H9 (cell line): Measurements from ENCODE around the gene MB. TPM values are rescaled to one million over a fixed set of nuclear protein-coding genes. Genes with fewer than 3 reads are reported as not detected.

Experiments used
- DNase-seq: peaks from one replicate; pipeline ENCODE4 v3.0.0-alpha.2; 2017
- H2AFZ ChIP-seq: one replicate; pipeline ENCODE4 v1.6.1; 2013; ENCODE audit warnings: mild to moderate bottlenecking, low read length, control low read depth, moderate library complexity
- H2AK5ac ChIP-seq: 2 replicates; pipeline ENCODE4 v1.6.1; 2013; ENCODE audit warnings: low read length, control low read depth, mixed read lengths; ENCODE audit not compliant: insufficient read length
- H2BK120ac ChIP-seq: one replicate; pipeline ENCODE4 v1.6.1; 2013; ENCODE audit warnings: low read depth, mild to moderate bottlenecking, low read length, control low read depth, inconsistent platforms; ENCODE audit not compliant: poor library complexity, severe bottlenecking
- H2BK12ac ChIP-seq: 2 replicates; pipeline ENCODE4 v1.6.1; 2013; ENCODE audit warnings: low read length, control low read depth, mixed read lengths, low read depth; ENCODE audit not compliant: insufficient read length
- H2BK15ac ChIP-seq: 2 replicates; pipeline ENCODE4 v1.6.1; 2013; ENCODE audit warnings: low read depth, low read length, control low read depth
- H2BK20ac ChIP-seq: one replicate; pipeline ENCODE4 v1.6.1; 2013; ENCODE audit warnings: low read depth, mild to moderate bottlenecking, low read length, control low read depth, inconsistent platforms; ENCODE audit not compliant: poor library complexity, severe bottlenecking
- H2BK5ac ChIP-seq: 2 replicates; pipeline ENCODE4 v1.6.1; 2013; ENCODE audit warnings: low read length, control low read depth, mixed read lengths; ENCODE audit not compliant: insufficient read length
- H3K14ac ChIP-seq: 2 replicates; pipeline ENCODE4 v1.6.1; 2013; ENCODE audit warnings: low read length, control low read depth; ENCODE audit not compliant: insufficient read depth
- H3K18ac ChIP-seq: 2 replicates; pipeline ENCODE4 v1.6.1; 2013; ENCODE audit warnings: low read depth, mild to moderate bottlenecking, mixed read lengths, low read length, control low read depth; ENCODE audit not compliant: insufficient read length
- H3K23ac ChIP-seq: 2 replicates; pipeline ENCODE4 v1.6.1; 2013; ENCODE audit warnings: low read length, control low read depth, mixed read lengths, low read depth; ENCODE audit not compliant: insufficient read length
- H3K23me2 ChIP-seq: 2 replicates; pipeline ENCODE4 v1.6.1; 2013; ENCODE audit warnings: low read depth, mild to moderate bottlenecking, mixed read lengths, low read length, control low read depth; ENCODE audit not compliant: insufficient read length, poor library complexity, severe bottlenecking
- H3K27ac ChIP-seq: 2 replicates; pipeline ENCODE4 v1.5.1; 2013; ENCODE audit warnings: low read length, control low read depth, mixed read lengths, low read depth; ENCODE audit not compliant: insufficient read length
- H3K27me3 ChIP-seq: 2 replicates; pipeline ENCODE4 v1.6.1; 2013; ENCODE audit warnings: low read length, control low read depth, inconsistent platforms; ENCODE audit not compliant: insufficient read depth
- H3K4ac ChIP-seq: 2 replicates; pipeline ENCODE4 v1.6.1; 2013; ENCODE audit warnings: low read depth, mild to moderate bottlenecking, control low read depth, inconsistent platforms, low read length, moderate library complexity
- H3K4me1 ChIP-seq: 2 replicates; pipeline ENCODE4 v1.6.1; 2013; ENCODE audit warnings: low read length, control low read depth, inconsistent platforms; ENCODE audit not compliant: insufficient read depth
- H3K4me2 ChIP-seq: 2 replicates; pipeline ENCODE4 v1.6.1; 2013; ENCODE audit warnings: low read length, control low read depth, mixed read lengths; ENCODE audit not compliant: insufficient read length, insufficient read depth
- H3K56ac ChIP-seq: 2 replicates; pipeline ENCODE4 v1.6.1; 2013; ENCODE audit warnings: low read depth, mild to moderate bottlenecking, mixed read lengths, low read length, control low read depth; ENCODE audit not compliant: insufficient read length
- H3K79me1 ChIP-seq: 2 replicates; pipeline ENCODE4 v1.6.1; 2013; ENCODE audit warnings: low read depth, mild to moderate bottlenecking, moderate library complexity, low read length, control low read depth, inconsistent platforms; ENCODE audit not compliant: insufficient read depth, poor library complexity, severe bottlenecking
- H3K79me2 ChIP-seq: 2 replicates; pipeline ENCODE4 v1.6.1; 2013; ENCODE audit warnings: low read length, control low read depth, inconsistent platforms; ENCODE audit not compliant: insufficient read depth
- H3K9ac ChIP-seq: 2 replicates; pipeline ENCODE4 v1.6.1; 2013; ENCODE audit warnings: low read length, control low read depth, mixed read lengths; ENCODE audit not compliant: insufficient read length; ENCODE audit errors: extremely low read depth
- H3K9me3 ChIP-seq: one replicate; pipeline ENCODE4 v1.6.1; 2013; ENCODE audit warnings: low read depth, low read length, inconsistent platforms; ENCODE audit not compliant: control insufficient read depth
- H3T11ph ChIP-seq: one replicate; pipeline ENCODE4 v1.6.1; 2013; ENCODE audit warnings: mild to moderate bottlenecking, low read length, control low read depth, inconsistent platforms
- H4K20me1 ChIP-seq: one replicate; pipeline ENCODE4 v1.6.1; 2013; ENCODE audit not compliant: control insufficient read depth, insufficient read length, insufficient read depth
- H4K5ac ChIP-seq: 2 replicates; pipeline ENCODE4 v1.6.1; 2013; ENCODE audit warnings: low read depth, mild to moderate bottlenecking, mixed read lengths, low read length, control low read depth; ENCODE audit not compliant: insufficient read length
- H4K8ac ChIP-seq: replicated peaks from 2 replicates; pipeline ENCODE4 v1.6.1; 2013; ENCODE audit warnings: low read length, control low read depth, mixed read lengths, low read depth; ENCODE audit not compliant: insufficient read length
- H4K91ac ChIP-seq: 2 replicates; pipeline ENCODE4 v1.6.1; 2013; ENCODE audit warnings: low read depth, mild to moderate bottlenecking, moderate library complexity, mixed read lengths, low read length, control low read depth; ENCODE audit not compliant: insufficient read length
- H3K27ac Mint-ChIP-seq, 3 experiments: 2 replicates in 2 of 3; 3 replicates in 1 of 3; pipeline ENCODE4 v1.8.0; 2020 to 2021; ENCODE audit warnings: mixed read lengths in 3 of 3, mild to moderate bottlenecking in 1 of 3, moderate library complexity in 1 of 3
- H3K27me3 Mint-ChIP-seq: 2 replicates; pipeline ENCODE4 v1.8.0; 2021; ENCODE audit warnings: low read depth, mild to moderate bottlenecking, moderate library complexity, mixed read lengths
- H3K36me3 Mint-ChIP-seq, 3 experiments: 2 replicates in 2 of 3; 3 replicates in 1 of 3; pipeline ENCODE4 v1.8.0; 2020 to 2021; ENCODE audit warnings: low read depth in 3 of 3, mixed read lengths in 3 of 3; ENCODE audit not compliant: insufficient read depth in 1 of 3
- H3K4me1 Mint-ChIP-seq, 2 experiments: 2 replicates each; pipeline ENCODE4 v1.8.0; 2020; ENCODE audit warnings: mixed read lengths in 2 of 2
- H3K4me3 Mint-ChIP-seq, 2 experiments: 2 replicates in 1 of 2; 3 replicates in 1 of 2; pipeline ENCODE4 v1.8.0; 2020 to 2021; ENCODE audit warnings: mild to moderate bottlenecking in 2 of 2, mixed read lengths in 2 of 2, moderate library complexity in 1 of 2
- H3K9me3 Mint-ChIP-seq, 2 experiments: 2 replicates in 1 of 2; 3 replicates in 1 of 2; pipeline ENCODE4 v1.8.0; 2020; ENCODE audit warnings: mild to moderate bottlenecking in 2 of 2, mixed read lengths in 2 of 2, moderate library complexity in 1 of 2
- WGBS: extraction: QIAGEN DNeasy Blood & Tissue Kit; methylation state at CpG from one replicate; pipeline ENCODE4 v1.1.7; 2013; ENCODE audit warnings: missing lambda C conversion rate, low lambda C conversion rate, mixed read lengths; ENCODE audit not compliant: insufficient read length; ENCODE audit errors: extremely low coverage; 5-methylcytosine and 5-hydroxymethylcytosine counted together
- total RNA-seq: library from RNA; stranded (reverse); gene quantifications from 2 replicates; pipeline ENCODE4 v1.2.1, GENCODE V29; 2021
- TF ChIP-seq, protein P1 (sequence below): fragments of 200-600 bp; sonication (generic); conservative IDR thresholded peaks from 3 replicates; pipeline ENCODE4 v1.8.0; 2021; ENCODE audit warnings: antibody characterized with exemption, mild to moderate bottlenecking

The MB gene
- total RNA-seq, 1 experiment from 2014 or later, result 0.55 TPM

DNA sequence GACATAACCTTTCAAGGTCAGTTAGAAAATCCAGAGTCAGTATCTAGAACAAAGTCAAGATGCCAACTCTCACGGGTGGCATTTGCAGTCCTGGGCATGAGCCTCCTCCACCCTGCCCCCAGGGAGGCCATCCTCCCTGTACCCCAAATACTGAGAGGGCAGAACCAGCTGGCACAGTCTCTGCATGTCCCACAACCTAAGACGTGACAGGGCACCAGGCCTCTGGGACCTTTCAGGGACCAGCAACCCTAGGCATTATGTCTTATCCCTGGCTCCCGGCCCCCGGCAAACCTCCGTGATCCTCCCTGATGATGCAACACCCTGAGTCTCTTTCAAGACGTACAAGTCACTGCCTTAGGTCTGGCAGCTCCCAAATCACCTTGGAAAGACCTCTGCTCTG lies 2.0 kb downstream of the MB start:
- Mint-ChIP-seq H3K27me3 (peaks cover 9% of the 10 kb centered on the region), H3K27ac (peak overlapping the region in 1 of 3 experiments; percentile 20; a peak in 1 of 7 replicates), H3K4me1 (peaks cover 0 to 5% of the 10 kb centered on the region in 2 experiments; a peak in 1 of 4 replicates), H3K36me3 (no peaks in the 10 kb centered on the region), H3K4me3 (no peak overlapping the region), H3K9me3 (no peaks in the 10 kb centered on the region)
- no peak overlapping the region for H2BK5ac ChIP-seq
- H4K5ac ChIP-seq, result no peak overlapping the region
- H3K4me2 ChIP-seq, result no peak overlapping the region
- H2AFZ ChIP-seq, result no peak overlapping the region
- no peak overlapping the region for H3K18ac ChIP-seq
- H3K56ac ChIP-seq, result no peak overlapping the region
- H3K4ac ChIP-seq, result no peak overlapping the region
- no peak overlapping the region for H2AK5ac ChIP-seq
- no peak overlapping the region for H4K8ac ChIP-seq
- no peaks in the 10 kb centered on the region for H4K20me1 ChIP-seq
- H3K23me2 ChIP-seq, result no peaks in the 10 kb centered on the region
- H3K23ac ChIP-seq, result no peak overlapping the region
- DNase-seq, result no peak
- H2BK120ac ChIP-seq, result no peak overlapping the region
- no peak overlapping the region for H3K27ac ChIP-seq
- H2BK20ac ChIP-seq, result no peak overlapping the region
- H3K9ac ChIP-seq, result no peak overlapping the region
- no peaks in the 10 kb centered on the region for H3K79me2 ChIP-seq
- H4K91ac ChIP-seq, result no peak overlapping the region
- no peak overlapping the region for H2BK12ac ChIP-seq
- H2BK15ac ChIP-seq, result no peak overlapping the region
- no peaks in the 10 kb centered on the region for H3K27me3 ChIP-seq
- no peaks in the 10 kb centered on the region for H3K4me1 ChIP-seq
- H3K9me3 ChIP-seq, result no peaks in the 10 kb centered on the region
- H3K14ac ChIP-seq, result peak overlapping the region; percentile 17; the same call in 1 of the 2 replicates
- TF ChIP-seq, protein P1, sequence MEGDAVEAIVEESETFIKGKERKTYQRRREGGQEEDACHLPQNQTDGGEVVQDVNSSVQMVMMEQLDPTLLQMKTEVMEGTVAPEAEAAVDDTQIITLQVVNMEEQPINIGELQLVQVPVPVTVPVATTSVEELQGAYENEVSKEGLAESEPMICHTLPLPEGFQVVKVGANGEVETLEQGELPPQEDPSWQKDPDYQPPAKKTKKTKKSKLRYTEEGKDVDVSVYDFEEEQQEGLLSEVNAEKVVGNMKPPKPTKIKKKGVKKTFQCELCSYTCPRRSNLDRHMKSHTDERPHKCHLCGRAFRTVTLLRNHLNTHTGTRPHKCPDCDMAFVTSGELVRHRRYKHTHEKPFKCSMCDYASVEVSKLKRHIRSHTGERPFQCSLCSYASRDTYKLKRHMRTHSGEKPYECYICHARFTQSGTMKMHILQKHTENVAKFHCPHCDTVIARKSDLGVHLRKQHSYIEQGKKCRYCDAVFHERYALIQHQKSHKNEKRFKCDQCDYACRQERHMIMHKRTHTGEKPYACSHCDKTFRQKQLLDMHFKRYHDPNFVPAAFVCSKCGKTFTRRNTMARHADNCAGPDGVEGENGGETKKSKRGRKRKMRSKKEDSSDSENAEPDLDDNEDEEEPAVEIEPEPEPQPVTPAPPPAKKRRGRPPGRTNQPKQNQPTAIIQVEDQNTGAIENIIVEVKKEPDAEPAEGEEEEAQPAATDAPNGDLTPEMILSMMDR, result no peak
- no CpG with 5 or more reads among the region's 6 CpGs for WGBS
- no peak overlapping the region for H3T11ph ChIP-seq
- no peaks in the 10 kb centered on the region for H3K79me1 ChIP-seq
